Activated T-helper 9 cell treated with anti-CD3 and anti-CD28 coated beads, Interleukin-2, amount 50 U/mL, for 16 hours (primary cell): ENCODE measurements around the gene ETFB.
A peak's percentile ranks its signal among the peaks of the same experiment; 100 is the strongest.
"Not testable (repeated sequence)": the region's sequence is repeated elsewhere in the genome, so short reads cannot be mapped to it uniquely, and the experiment has no call there.

ENCODE experiments used
- DNase-seq: peaks from one replicate; pipeline ENCODE4 v3.0.0-alpha.2; 2020; ENCODE audit warnings: low read depth

ETFB gene

GRCh38 chr19:51365965-51366388 is at the start of gene ETFB:
TSS of gene ETFB (minus strand) at chr19:51366388. CDS start at chr19:51366326, 62 bp downstream.
- DNase-seq = no peak

- no peak for DNase-seq
These were observed 49.0 kb upstream of the ETFB start for GRCh38 chr19:51415187-51415586.

GRCh38 chr19:51410950-51411748 is 45.0 kb upstream of the ETFB start:
- DNase-seq = no peak

GRCh38 chr19:51407511-51408131 is 41.4 kb upstream of the ETFB start:
- no peak for DNase-seq

- no peak for DNase-seq
These were observed 35.9 kb upstream of the ETFB start for GRCh38 chr19:51402117-51402516.

- not testable (repeated sequence) for DNase-seq
These were observed 33.7 kb upstream of the ETFB start for GRCh38 chr19:51399936-51400335.

GRCh38 chr19:51399231-51399630 is 33.0 kb upstream of the ETFB start:
- DNase-seq = no peak

GRCh38 chr19:51398096-51398704 is 32.0 kb upstream of the ETFB start:
- DNase-seq = no peak

GRCh38 chr19:51397453-51397852 is 31.3 kb upstream of the ETFB start:
- DNase-seq = not testable (repeated sequence)

- DNase-seq = no peak
These were observed 30.0 kb upstream of the ETFB start for GRCh38 chr19:51396175-51396574.

GRCh38 chr19:51394050-51394836 is 28.1 kb upstream of the ETFB start:
- DNase-seq = peak; percentile 76

- no peak for DNase-seq
These were observed 26.5 kb upstream of the ETFB start for GRCh38 chr19:51392701-51393100.

GRCh38 chr19:51391073-51391611 is 25.0 kb upstream of the ETFB start:
- no peak for DNase-seq

- DNase-seq = no peak
These were observed 23.0 kb upstream of the ETFB start for GRCh38 chr19:51389143-51389542.

- DNase-seq = no peak
These were observed 21.8 kb upstream of the ETFB start, which contains the start of gene LIM2 for GRCh38 chr19:51387924-51388389. TSS of gene LIM2 (minus strand) at chr19:51387974. CDS start at chr19:51387443, 531 bp downstream.

- DNase-seq = no peak
These were observed 20.8 kb upstream of the ETFB start for GRCh38 chr19:51386882-51387520.

- no peak for DNase-seq
These were observed 15.8 kb upstream of the ETFB start for GRCh38 chr19:51382004-51382403.

GRCh38 chr19:51380379-51380778 is 14.2 kb upstream of the ETFB start:
- DNase-seq = no peak

GRCh38 chr19:51377422-51377821 is 11.2 kb upstream of the ETFB start:
- no peak for DNase-seq

GRCh38 chr19:51375504-51376221 is 9.5 kb upstream of the ETFB start:
- DNase-seq = no peak
